Measurements from ENCODE around the gene SETD5. TPM values are rescaled to one million over a fixed set of nuclear protein-coding genes. Genes with fewer than 3 reads are reported as not detected.
A peak's percentile ranks its signal among the peaks of the same experiment; 100 is the strongest.

Gene SETD5
- total RNA-seq, 2 experiments from 2014 or later: 120 to 214 TPM

DNA sequence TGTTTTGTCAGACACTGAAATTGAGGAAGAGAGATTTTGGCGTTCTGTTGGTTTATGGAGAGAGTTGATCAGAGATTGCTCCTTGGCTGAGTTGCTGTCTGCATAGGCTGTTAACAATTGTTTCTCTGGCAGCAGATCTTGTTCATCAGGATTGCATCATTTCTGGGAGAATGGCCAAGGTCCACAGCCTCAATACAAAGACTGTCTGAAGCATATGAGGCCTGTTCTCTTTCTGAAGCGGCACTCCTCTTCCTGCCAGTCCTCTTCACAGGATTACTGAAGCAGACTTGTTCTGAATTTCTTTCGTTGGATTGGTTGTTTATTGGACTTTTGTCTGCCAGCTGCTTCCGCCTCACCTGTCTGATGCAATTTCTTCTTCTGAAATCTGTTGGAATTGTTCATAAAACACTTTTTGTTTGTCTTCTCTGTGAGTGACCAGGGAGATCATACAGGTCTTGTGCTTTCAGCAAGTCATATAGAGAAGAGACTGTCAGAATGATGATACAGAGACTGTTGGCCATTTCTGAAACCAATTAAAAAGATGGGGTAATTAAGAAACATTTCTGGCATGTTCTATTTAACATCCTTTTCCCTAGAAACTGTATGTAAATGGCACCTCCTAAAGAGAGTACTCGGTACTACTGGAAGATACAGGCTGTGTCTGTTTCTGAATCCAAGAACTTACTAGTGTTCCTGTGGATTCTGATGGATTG lies 25.5 kb downstream of the SETD5 start:
- ChIA-PET CTCF (ENCODE audit: unreplicated experiment) (no interaction called here), POLR2A (no interaction called here)
- no peak for TF ChIP-seq EZH2phosphoT487 (IDR thresholded peaks at IDR 0.05; ENCODE audit: borderline replicate concordance, low read depth, low read length)
- TF ChIP-seq, protein P1, sequence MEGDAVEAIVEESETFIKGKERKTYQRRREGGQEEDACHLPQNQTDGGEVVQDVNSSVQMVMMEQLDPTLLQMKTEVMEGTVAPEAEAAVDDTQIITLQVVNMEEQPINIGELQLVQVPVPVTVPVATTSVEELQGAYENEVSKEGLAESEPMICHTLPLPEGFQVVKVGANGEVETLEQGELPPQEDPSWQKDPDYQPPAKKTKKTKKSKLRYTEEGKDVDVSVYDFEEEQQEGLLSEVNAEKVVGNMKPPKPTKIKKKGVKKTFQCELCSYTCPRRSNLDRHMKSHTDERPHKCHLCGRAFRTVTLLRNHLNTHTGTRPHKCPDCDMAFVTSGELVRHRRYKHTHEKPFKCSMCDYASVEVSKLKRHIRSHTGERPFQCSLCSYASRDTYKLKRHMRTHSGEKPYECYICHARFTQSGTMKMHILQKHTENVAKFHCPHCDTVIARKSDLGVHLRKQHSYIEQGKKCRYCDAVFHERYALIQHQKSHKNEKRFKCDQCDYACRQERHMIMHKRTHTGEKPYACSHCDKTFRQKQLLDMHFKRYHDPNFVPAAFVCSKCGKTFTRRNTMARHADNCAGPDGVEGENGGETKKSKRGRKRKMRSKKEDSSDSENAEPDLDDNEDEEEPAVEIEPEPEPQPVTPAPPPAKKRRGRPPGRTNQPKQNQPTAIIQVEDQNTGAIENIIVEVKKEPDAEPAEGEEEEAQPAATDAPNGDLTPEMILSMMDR (conservative IDR thresholded peaks at IDR 0.05; ENCODE audit: low read length): peak; percentile 61
- Histone ChIP-seq H4K20me1 (ENCODE audit: insufficient read depth, low read length) (peaks cover 50% of the 10 kb centered on the region), H3K27ac (ENCODE audit: low read depth, low read length, poor library complexity, severe bottlenecking) (peak overlapping the region; percentile 45), H2AFZ (ENCODE audit: low read length) (no peak overlapping the region), H3K9me3 (ENCODE audit: low read length) (no peaks in the 10 kb centered on the region), H3K4me1 (ENCODE audit: insufficient read depth, low read length, poor library complexity, severe bottlenecking) (peaks cover 5% of the 10 kb centered on the region), H3K4me3 (ENCODE audit: low read depth, low read length, poor library complexity, severe bottlenecking) (no peak overlapping the region), H3K79me2 (ENCODE audit: insufficient read depth, low read depth, low read length) (peaks cover 93% of the 10 kb centered on the region), H3K4me2 (ENCODE audit: low read length) (no peak overlapping the region), H3K36me3 (ENCODE audit: insufficient read depth, low read length) (peaks cover 81% of the 10 kb centered on the region), H3K9me2 (ENCODE audit: insufficient read depth, low read length) (no peaks in the 10 kb centered on the region)
- intact Hi-C loops (cut with micrococcal nuclease; ENCODE audit: unreplicated experiment): loop anchor here (5.0 kb wide), 1 partner anchor 71 kb away; no protein-coding TSS in a partner anchor
- BruUV-seq (replicated peaks): no TSS peak
- DNase-seq (ENCODE audit: low spot score): no peak

DNA sequence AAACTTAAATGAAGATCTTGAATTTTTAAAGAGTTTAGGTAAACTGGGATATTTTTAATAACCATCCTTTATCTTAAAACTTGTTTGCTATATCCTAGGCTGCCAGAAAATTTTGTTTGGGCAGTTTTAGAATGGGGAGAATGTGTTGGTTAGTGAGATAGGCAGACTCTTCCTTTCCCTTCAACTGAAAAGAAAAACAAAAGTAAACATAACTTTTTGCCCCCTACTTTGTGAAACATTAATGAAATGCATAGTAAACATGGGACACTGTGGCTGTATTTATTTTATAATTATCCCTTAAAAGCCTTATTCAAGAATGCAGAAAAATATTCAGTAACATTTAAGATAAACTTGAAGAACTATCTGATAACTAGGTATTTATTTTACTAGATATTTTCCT lies 31.0 kb downstream of the SETD5 start:
- POLR2A ChIA-PET: interaction anchor here (0.6 to 1.1 kb wide), 3 partner anchors 11 to 13 kb away, joined by 3 read pairs; no protein-coding TSS in a partner anchor
- no peak for TF ChIP-seq EZH2phosphoT487 (IDR thresholded peaks at IDR 0.05; ENCODE audit: borderline replicate concordance, low read depth, low read length)
- TF ChIP-seq, protein P1 (conservative IDR thresholded peaks at IDR 0.05; ENCODE audit: low read length): no peak
- H3K4me2 ChIP-seq (ENCODE audit: low read length): no peak overlapping the region

DNA sequence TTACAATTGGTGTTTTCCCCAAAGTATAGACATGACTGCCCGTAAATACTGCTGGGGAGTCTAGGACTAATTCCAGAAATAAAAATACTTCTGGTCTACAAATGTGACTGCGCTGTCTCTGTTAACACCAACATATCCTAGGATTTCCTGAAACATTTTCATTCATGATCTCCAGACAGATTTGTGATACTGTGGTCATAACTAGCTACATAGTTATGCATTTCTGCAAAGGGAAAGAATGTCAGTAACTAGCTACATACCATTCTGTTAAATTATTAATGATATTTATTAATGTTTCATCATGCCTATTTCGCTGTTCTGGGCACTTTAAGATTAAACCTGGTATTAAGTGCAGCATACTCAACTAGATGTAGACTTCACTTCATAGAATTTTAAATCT lies 33.3 kb downstream of the SETD5 start:
- ChIA-PET POLR2A (interaction anchor here (0.6 to 1.7 kb wide), 3 partner anchors 14 to 60 kb away, joined by 3 to 5 read pairs (median 3); no protein-coding TSS in a partner anchor), CTCF (ENCODE audit: unreplicated experiment) (interaction anchor here (1.1 kb wide), 1 partner anchor 818 kb away, joined by 3 read pairs; the partner anchor contains the start of gene TATDN2)
- H3K9me3 ChIP-seq (ENCODE audit: low read length): no peaks in the 10 kb centered on the region
- no peak for DNase-seq (ENCODE audit: low spot score)
- intact Hi-C loops (cut with micrococcal nuclease; ENCODE audit: unreplicated experiment): no loop called here
- TSS peak; percentile 28 for BruUV-seq (replicated peaks)
- peaks cover 42% of the 10 kb centered on the region for H3K79me2 ChIP-seq (ENCODE audit: insufficient read depth, low read depth, low read length)
- H3K27ac ChIP-seq (ENCODE audit: low read depth, low read length, poor library complexity, severe bottlenecking): no peak overlapping the region
- no peak overlapping the region for H3K4me2 ChIP-seq (ENCODE audit: low read length)
- H4K20me1 ChIP-seq (ENCODE audit: insufficient read depth, low read length): peaks cover 17% of the 10 kb centered on the region; the same call in 1 of the 2 replicates
- H3K9me2 ChIP-seq (ENCODE audit: insufficient read depth, low read length): no peaks in the 10 kb centered on the region
- no peak overlapping the region for H3K4me3 ChIP-seq (ENCODE audit: low read depth, low read length, poor library complexity, severe bottlenecking)
- peaks cover 99% of the 10 kb centered on the region for H3K36me3 ChIP-seq (ENCODE audit: insufficient read depth, low read length)
- H2AFZ ChIP-seq (ENCODE audit: low read length): no peak overlapping the region
- H3K4me1 ChIP-seq (ENCODE audit: insufficient read depth, low read length, poor library complexity, severe bottlenecking): no peaks in the 10 kb centered on the region
- TF ChIP-seq, protein P1 (conservative IDR thresholded peaks at IDR 0.05; ENCODE audit: low read length): no peak

More for the DNA sequence above, 31.0 kb downstream of the SETD5 start:
- Histone ChIP-seq H3K4me1 (ENCODE audit: insufficient read depth, low read length, poor library complexity, severe bottlenecking) (no peaks in the 10 kb centered on the region), H3K79me2 (ENCODE audit: insufficient read depth, low read depth, low read length) (peaks cover 65% of the 10 kb centered on the region), H2AFZ (ENCODE audit: low read length) (no peak overlapping the region), H3K4me3 (ENCODE audit: low read depth, low read length, poor library complexity, severe bottlenecking) (no peak overlapping the region), H3K9me2 (ENCODE audit: insufficient read depth, low read length) (no peaks in the 10 kb centered on the region), H3K9me3 (ENCODE audit: low read length) (no peaks in the 10 kb centered on the region), H3K36me3 (ENCODE audit: insufficient read depth, low read length) (peaks cover 99% of the 10 kb centered on the region), H4K20me1 (ENCODE audit: insufficient read depth, low read length) (peaks cover 25% of the 10 kb centered on the region; the same call in 1 of the 2 replicates), H3K27ac (ENCODE audit: low read depth, low read length, poor library complexity, severe bottlenecking) (no peak overlapping the region)
- DNase-seq (ENCODE audit: low spot score): no peak
- no TSS peak for BruUV-seq (replicated peaks)
- intact Hi-C loops (cut with micrococcal nuclease; ENCODE audit: unreplicated experiment): no loop called here
- CTCF ChIA-PET (ENCODE audit: unreplicated experiment): no interaction called here

All from OCI-LY7 (cell line).